RPMI7951 (cell line): ENCODE measurements around the gene TRIM27. TPM values are rescaled to one million over a fixed set of nuclear protein-coding genes. Genes with fewer than 3 reads are reported as not detected.
"Not testable (repeated sequence)": the region's sequence is repeated elsewhere in the genome, so short reads cannot be mapped to it uniquely, and the experiment has no call there.

Experiments used
- DNase-seq: peaks from one replicate; pipeline ENCODE4 v3.0.0-alpha.2; 2012; ENCODE audit warnings: low read depth
- total RNA-seq: library from RNA; depleted of rRNA; stranded (reverse); fragments of >200 nt; shearing (Covaris generic); gene quantifications from 2 replicates; pipeline ENCODE4 v1.2.3, GENCODE V29; 2014

The TRIM27 gene
- total RNA-seq, 1 experiment from 2014 or later: 62.2 TPM

DNA sequence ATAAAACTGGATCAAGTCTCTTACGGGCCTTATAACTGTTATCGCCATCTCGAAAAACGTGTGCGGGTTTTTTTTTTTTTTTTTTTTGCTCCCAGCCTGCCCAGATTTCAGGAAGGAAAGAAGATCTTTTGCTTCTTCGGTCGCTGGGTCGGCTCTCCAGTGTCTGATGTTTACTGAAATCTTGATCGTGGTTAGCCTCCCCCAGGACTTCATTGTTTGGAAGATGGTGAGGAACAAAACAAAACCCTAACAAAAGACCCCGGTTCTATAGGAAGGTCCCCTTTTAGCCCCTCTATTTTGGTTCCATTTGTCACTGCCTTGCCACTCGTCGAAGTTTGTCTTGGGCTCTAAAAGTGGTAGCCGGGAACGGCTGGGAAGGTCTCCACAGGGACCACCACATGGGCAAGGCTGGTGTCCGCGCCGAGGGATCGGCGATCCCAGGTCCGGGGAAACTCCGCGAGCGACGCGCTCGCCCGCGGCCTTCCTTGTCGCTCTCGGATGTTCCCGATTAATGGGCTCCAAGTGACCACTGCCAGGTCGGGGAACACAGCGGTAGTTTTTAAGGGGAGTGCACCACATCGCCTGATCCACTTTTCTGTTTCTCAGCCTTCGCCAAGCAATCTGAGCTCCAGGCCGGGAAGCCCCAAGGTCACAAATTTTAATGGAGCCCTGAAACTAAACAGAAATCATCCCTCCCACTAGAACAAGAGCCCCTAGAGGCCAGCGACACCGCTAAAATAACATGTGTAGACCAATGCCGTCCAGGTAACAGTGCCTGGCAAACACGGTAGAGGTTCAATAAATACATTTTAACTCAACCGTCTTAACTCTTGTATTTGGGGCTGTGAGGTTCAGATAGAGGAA, 27.0 kb downstream of the TRIM27 start:
- DNase-seq: peak; percentile 68

DNA sequence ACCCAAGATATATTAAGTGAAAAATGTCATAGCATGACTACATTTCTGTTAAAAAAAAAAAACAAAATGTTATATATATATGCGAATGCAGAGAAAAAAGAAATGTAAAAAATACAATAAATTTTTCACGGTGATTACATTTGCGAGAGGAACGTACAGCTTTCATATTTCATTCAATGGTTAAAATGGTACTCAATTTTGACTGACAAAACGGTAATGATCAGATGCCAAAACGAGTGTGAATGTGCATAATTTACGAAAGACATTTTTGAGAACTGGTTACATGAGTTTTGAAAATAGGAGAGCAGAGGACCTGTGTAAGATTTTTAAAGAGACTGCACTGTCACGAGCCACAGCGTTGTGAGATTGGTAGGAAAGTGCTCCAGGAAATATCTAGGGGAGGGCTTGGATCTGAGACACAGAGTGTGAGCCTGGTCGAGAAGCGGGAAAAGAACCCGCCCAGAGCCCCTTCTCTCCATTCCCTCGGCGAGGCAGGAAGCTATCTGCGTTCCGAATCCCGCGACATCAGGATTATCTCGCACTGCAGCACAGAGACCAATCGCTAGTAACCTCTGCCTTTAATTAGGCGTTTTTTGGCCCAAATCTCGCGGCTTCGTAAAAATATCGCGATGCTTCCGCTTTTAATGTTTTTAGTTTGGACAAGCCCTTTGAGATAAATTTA, 28.5 kb downstream of the TRIM27 start:
- peak; percentile 97 for DNase-seq

DNA sequence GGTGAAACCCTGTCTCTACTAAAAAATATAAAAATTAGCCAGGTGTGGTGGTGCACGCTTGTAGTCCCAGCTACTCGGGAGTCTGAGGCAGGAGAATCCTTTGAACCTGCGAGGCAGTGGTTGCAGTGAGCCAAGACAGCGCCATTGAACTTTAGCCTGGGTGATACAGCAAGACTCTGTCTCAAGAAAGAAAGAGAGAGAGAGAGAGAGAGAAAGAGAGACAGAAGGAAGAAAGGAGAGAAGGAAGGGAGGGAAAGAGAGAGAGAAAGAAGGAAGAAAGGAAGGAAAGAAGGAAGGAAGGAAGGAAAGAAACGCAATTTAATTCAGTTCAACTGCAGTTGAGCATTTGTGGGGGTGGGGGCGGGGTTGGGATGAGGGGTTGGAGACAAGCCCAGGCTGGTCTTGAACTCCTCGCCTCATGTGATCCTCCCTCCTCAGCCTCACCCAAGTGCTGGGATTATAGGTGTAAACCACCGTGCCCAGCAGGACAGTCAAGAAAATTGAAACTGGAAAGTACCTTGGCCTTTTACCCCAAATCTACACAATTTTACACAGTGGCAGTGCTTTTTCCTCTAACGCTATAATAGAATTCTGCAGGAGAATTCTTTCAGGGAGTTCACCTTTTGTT, 30.5 kb downstream of the TRIM27 start:
- no peak for DNase-seq

DNA sequence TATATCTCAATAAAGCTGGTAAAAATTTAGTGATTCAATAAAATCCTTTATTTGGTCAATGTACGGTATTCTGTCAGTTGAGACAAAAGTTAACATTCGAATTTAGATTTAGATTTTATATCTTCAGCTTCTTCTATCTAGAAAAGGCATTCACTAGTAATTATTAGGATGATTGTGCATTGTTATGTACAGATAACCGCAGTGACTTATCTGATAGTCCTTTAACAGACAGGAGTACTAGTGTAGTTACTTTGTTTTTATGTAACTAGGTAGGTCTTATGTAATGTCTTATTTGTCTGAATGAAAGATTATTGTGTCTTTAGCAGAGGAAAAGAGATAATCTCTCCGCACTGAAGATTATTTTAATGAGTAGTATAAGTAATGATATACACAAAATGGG, 31.3 kb downstream of the TRIM27 start:
- no peak for DNase-seq

DNA sequence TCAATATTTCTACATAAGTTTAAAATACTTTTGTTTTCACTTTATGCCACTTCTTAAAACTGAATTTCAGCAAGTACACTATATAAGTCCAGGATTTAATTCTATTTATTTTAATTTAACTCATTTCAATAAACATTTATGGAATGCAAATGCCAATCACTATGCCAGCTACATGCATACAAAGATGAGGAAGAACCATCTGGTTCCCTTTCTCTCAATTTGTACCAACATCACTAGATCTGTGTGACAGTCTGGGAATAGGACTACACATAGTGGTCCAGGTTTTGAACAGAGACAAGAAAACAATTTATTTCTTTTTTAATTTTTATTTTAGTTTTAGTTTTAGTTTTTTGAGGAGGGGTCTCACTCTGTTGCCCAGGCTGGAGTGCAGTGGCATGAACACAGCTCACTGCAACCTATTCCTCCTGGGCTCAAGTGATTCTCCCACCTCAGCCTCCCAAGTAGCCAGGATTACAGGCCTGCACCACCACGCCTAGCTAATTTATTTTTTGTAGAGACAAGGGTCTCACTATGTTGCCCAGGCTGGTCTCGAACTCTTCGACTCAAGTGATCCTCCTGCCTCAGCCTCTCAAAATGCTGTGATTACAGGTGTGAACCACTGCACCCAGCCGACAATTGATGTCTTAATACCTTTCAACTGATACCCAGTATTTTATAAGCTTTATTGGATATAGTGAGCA, 35.8 kb downstream of the TRIM27 start:
- DNase-seq: no peak

DNA sequence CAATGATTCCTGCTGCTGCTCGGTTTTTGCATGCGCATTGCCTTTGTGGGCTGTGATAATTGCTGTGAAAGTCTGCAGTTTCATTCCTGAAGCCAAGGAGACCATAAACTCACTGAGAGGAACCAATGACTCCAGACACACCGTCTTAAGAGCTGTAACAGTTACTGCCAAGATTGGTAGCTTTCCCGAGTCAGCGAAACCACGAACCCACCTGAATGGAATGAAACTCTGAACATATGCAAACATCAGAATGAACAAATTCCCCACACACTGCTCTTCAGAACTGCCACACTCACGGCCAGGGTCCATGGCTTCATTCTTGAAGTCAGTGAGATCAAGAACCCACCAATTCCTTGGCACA, 37.7 kb downstream of the TRIM27 start:
- no peak for DNase-seq

DNA sequence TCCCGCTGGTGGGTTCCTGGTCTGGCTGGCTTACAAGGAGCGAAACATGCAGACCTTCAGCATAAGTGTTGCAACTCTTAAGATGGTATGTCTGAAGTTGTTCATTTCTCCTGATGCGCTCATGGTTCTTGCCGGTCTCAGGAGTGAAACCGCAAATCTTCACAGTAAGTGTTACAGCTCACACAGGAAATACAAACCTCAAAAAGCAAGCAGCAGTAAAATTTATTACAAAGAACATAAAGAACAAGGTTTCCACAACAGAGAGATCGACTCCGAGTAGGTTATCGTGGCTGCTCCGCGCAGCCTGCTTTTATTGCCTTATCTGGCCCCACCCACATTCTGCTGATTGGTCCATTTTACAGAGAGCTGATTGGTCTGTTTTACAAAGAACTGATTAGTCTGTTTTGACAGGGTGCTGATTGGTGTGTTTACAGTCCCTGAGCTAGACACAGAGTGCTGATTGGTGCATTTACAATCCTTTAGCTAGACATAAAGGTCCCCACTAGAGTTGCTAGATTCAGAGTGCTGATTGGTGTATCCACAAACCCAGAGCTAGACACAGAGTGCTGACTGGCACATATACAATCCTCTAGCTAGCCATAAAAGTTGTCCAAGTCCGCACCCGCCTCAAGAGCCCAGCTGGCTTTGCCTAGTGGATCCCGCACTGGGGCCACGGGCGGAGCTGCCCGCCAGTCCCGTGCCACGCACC, 39.2 kb downstream of the TRIM27 start:
- no peak for DNase-seq

DNA sequence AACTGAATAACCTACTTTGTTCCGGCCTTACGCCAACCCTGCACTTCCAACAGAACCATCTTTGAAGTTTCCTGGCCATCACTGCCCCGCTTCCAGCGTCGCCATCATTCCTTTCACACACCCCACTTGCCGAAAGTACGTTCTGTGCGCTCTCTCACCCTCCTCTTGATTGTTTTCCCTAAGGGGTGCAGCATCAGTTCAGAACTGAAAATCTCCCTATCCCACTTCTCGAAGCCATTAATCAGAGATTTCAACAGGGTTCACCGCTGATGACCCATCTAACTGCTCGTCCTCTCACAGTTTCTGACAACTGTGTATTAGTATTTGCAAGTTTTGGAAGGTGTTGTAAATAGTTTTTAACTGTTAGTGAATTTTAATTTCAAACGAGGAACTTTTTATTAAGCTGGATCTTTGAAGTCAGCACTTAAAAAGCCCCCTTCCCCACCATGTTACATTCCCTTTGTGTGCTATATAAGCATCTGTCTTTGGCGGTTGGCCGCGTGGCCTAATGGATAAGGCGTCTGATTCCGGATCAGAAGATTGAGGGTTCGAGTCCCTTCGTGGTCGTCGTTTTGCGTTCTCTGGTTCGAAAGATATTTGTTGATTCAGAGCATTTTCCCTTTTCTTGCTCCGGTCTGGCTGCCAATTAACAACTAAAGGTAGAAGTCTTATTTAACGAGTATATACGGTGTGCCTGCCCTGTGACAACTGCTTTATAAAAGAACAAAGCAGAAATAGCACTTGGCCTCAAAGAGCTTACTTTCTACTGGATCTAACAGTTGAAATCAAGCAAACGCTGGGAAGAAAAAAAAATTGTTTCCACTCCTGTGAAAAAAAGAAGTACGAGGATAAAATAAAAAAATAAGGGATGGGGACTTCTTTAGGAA, 42.6 kb downstream of the TRIM27 start:
- DNase-seq: peak; percentile 75

DNA sequence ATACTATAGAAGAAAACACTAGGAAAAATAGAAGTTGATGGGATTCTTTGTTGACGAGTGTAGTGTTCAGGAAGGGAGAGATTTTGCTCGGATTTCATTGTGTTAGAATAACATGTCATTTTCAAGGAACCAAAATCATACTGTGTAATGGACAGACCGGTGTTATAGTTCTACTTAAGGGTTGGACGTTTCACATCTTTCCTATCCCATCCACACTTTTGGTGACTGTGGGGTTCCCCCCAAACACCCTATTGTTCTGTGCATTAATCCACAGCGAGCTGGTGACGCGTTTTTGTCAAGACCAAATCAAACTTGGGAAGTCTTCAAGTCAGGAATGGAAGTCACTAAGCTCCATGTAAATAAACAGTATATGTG, 43.3 kb downstream of the TRIM27 start:
- DNase-seq: no peak

DNA sequence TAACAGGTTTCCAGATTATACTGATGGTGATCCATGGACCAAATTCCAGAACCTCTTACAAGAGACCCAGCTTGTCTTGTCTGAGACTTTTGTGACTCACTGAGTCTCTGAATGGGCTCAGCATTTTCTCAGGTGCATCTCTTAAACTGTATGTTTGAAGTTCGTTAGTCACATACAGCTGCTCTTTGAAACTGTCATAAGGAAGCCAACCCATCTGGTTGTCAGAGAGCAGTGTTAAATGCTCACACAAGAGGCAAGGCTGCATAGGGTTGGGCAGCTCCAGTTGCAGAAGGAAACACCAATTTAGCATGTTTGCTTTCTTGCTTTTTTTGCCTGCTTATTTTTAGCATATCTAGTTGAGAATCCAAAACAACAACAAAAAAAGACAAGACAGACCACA, 47.1 kb downstream of the TRIM27 start:
- DNase-seq: no peak

DNA sequence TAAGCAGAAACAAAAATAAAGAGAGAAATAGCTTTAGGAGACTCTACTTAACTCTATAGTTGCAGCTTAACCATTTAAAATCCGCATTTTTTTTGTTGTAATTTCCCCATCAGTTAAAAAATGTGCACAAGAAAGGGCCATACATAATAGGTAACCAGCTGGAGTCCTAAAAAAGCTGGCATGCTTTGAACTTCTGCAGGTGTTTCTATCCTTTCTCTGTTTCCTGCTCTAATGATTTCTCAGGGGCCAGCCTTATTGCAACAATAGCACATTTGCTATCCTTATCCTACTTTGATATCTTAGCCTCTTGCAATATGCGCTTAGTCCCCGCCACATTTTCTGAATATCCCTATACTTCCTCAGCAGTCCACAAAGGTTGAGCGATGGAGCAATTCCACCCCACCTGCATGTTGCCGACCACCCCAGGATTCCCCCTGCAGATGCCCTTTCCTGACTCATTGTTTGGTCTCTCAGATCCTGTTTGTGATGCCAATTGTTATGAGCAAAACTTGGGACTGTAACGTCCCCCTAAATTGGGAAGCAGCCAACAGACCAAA, 48.5 kb downstream of the TRIM27 start:
- DNase-seq: no peak

DNA sequence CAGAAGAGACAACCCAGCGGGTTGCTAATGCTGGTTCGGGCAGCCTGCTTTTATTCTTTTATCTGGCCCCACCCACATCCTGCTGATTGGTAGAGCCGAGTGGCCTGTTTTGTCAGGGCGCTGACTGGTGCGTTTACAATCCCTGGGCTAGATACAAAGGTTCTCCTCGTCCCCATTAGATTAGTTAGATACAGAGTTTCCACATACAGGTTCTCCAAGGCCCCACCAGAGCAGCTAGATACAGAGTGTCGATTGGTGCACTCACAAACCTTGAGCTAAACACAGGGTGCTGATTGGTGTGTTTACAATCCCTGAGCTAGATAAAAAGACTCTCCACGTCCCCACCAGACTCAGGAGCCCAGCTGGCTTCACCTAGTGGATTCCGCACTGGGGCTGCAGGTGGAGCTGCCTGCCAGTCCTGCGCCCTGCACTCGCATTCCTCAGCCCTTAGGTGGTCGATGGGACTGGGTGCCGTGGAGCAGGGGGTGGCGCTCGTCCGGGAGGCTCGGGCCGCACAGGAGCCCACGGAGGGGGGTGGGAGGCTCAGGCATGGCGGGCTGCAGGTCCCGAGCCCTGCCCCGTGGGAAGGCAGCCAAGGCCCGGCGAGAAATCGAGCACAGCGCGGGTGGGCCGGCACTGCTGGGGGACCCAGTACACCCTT, 51.5 kb downstream of the TRIM27 start:
- not testable (repeated sequence) for DNase-seq

DNA sequence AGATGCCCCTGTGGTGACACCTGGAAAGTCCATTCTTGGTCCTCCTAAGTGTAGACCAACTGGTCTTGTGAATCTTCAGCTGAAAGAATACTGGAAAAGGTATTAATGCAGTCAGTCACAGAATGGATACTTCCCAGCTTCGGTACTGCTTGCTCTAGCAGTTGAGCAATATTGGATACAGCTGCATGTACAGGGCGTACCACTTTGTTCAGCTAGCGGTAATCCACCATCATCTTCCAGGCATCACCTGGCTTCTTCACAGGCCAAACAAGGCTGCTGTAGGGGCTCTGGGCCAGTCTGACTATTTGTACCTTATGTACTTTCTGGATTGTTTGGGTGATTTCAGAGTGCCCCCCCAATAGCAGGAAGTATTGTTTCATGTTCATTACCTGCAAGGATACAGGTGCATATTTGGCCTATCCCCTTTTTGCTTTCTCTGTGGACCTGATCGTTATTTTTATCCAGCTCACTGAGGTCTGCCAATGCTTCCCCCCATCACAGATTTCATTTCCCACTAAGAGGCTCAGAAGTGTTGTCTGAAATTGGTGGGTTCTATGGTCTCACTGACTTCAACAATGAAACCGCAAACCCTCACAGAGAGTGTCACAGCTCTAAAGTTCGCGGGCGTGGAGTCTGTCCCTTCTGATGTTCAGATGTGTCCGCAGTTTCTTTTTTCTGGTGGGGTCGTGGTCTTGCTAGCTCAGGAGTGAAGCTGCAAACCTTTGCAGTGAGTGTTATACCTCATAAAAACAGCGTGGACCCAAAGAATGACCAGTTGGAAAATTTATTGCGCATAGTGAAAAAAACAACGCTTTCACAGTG, 52.2 kb downstream of the TRIM27 start:
- no peak for DNase-seq

DNA sequence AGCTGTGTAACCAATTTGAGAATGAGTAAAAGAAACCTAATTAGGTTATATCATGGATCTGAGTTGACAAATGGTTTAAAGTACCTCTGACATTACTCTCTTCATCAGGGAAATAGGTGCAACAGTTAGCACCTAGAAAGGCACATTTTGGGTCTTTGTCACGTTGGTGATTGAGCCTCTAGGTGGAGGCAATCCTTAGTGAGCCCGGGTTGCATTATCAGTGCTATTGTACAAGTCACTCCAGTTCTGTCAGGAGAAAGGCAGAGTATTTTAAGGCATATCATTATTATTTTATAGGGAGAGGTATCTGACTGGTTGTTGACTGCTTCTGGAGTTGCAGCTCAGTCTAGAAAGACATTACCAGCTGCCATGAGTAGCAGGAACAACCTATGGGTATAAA, 54.9 kb downstream of the TRIM27 start:
- DNase-seq: no peak

DNA sequence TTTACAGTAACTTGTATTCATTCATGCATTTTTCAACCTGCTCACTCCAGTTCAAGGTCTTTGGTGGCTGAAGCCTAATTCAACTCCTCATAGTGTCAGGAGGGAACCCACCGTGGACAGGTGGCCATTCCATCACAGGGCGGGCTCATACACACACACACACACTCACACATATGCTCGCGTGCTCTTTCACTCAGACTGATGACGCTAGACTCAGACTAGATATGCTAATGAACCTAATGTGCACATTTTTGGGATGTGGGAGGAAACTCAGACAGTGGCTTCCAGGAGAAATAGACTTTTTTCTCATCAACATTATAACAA, 56.7 kb downstream of the TRIM27 start:
- peak; percentile 56 for DNase-seq

DNA sequence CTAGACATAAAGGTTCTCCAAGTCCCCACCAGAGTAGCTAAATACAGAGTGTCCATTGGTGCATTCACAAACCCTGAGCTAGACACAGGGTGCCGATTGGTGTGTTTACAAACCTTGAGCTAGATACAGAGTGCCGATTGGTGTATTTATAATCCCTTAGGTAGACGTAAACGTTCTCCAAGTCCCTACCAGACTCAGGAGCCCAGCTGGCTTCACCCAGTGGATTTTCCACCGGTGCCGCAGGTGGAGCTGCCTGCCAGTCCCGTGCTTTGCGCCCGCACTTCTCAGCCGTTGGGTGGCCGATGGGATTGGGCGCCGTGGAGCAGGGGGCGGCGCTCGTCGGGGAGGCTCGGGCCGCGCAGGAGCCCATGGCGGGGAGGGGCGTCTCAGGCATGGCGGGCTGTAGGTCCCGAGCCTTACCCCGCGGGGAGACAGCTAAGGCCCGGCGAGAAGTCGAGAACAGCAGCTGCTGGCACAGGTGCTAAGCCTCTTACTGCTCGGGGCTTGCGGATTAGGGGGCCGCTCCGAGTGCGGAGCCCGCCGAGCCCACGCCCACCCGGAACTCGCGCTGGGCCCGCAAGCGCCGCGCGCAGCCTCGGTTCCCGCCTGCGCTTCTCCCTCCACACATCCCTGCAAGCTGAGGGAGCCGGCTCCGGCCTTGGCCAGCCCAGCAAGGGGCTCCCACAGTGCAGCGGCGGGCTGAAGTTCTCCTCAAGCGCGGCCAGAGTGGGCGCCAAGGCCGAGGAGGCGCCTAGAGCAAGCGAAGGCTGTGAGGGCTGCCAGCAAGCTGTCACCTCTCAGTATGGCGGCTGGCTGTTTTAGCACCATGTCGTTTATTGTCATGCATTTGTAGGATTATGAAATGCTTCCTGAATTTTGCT, 57.3 kb downstream of the TRIM27 start:
- DNase-seq: peak; percentile 70

DNA sequence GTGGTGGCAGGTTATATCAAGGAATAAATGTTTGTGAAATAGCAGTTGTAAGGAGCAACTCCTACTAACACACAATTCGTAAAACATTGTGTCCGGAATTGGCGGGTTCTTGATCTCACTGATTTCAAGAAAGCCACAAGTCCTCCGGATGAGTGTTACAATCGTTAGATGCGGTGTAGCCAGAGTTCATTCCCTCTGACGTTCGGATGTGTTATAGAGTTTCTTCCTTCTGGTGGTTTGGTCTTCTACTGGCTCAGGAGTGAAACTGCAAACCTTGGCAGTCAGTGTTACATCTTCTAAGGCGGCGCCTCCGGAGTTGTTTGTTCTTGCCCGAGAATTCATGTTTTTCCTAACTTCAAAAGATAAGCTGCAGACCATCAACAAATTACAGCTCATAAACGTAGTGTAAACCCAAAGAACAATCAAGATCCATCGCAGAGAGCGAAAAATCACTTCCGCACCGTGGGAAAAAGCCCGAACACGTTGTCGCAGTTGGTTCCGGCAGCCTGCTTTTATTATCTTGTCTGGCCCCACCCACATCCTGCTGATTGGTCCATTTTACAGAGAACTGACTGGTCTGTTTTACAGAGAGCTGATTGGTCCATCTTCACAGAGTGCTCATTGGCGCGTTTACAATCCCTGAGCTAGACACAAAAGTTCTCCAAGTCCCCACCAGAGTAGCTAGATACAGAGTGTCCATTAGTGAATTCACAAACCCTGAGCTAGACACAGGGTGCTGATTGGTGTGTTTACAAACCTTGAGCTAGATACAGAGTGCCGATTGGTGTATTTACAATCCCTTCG, 58.2 kb downstream of the TRIM27 start:
- DNase-seq: peak; percentile 89
